A549 treated with Hydrocortisone at 1 μM for 4 hours (cell line): ENCODE results near the gene GAGE12C. TPM values are rescaled to one million over a fixed set of nuclear protein-coding genes. Genes with fewer than 3 reads are reported as not detected.

Experiments
- total RNA-seq: library from RNA; stranded (reverse); fragments of 200-300 nt; extraction: Qiagen RNA extraction; gene quantifications from 5 replicates; pipeline ENCODE4 v1.2.3, GENCODE V29; 2022

The GAGE12C gene, protein sequence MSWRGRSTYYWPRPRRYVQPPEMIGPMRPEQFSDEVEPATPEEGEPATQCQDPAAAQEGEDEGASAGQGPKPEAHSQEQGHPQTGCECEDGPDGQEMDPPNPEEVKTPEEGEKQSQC
- total RNA-seq: not detected in 5 replicates

DNA sequence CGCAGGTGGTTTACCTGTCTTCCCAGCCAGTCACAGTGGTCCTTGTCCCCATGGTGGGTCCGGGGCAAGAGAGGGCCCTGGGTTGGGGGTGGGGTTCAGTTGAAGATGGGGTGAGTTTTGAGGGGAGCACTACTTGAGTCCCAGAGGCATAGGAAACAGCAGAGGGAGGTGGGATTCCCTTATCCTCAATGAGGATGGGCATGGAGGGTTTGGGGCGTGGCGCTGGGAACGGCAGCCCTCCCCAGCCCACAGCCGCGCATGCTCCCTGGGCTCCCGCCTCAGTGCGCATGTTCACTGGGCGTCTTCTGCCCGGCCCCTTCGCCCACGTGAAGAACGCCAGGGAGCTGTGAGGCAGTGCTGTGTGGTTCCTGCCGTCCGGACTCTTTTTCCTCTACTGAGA, at the start of gene GAGE12C:
Gene GAGE12C (plus strand): TSS at position 301 of the 400 bp plus-strand sequence. CDS start 1,155 bp downstream, outside the sequence.

DNA sequence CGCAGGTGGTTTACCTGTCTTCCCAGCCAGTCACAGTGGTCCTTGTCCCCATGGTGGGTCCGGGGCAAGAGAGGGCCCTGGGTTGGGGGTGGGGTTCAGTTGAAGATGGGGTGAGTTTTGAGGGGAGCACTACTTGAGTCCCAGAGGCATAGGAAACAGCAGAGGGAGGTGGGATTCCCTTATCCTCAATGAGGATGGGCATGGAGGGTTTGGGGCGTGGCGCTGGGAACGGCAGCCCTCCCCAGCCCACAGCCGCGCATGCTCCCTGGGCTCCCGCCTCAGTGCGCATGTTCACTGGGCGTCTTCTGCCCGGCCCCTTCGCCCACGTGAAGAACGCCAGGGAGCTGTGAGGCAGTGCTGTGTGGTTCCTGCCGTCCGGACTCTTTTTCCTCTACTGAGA, 9.5 kb downstream of the GAGE12C start, which contains the start of gene GAGE12D:
Gene GAGE12D (plus strand): TSS at position 301 of the 400 bp plus-strand sequence. CDS start 1,155 bp downstream, outside the sequence.

DNA sequence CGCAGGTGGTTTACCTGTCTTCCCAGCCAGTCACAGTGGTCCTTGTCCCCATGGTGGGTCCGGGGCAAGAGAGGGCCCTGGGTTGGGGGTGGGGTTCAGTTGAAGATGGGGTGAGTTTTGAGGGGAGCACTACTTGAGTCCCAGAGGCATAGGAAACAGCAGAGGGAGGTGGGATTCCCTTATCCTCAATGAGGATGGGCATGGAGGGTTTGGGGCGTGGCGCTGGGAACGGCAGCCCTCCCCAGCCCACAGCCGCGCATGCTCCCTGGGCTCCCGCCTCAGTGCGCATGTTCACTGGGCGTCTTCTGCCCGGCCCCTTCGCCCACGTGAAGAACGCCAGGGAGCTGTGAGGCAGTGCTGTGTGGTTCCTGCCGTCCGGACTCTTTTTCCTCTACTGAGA, 19.0 kb downstream of the GAGE12C start, which contains the start of gene GAGE12E:
Gene GAGE12E (plus strand): TSS at position 301 of the 400 bp plus-strand sequence. CDS start 1,155 bp downstream, outside the sequence.

DNA sequence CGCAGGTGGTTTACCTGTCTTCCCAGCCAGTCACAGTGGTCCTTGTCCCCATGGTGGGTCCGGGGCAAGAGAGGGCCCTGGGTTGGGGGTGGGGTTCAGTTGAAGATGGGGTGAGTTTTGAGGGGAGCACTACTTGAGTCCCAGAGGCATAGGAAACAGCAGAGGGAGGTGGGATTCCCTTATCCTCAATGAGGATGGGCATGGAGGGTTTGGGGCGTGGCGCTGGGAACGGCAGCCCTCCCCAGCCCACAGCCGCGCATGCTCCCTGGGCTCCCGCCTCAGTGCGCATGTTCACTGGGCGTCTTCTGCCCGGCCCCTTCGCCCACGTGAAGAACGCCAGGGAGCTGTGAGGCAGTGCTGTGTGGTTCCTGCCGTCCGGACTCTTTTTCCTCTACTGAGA, 28.6 kb downstream of the GAGE12C start, which contains the start of gene GAGE12F:
Gene GAGE12F (plus strand): TSS at position 301 of the 400 bp plus-strand sequence. CDS start 1,155 bp downstream, outside the sequence.

DNA sequence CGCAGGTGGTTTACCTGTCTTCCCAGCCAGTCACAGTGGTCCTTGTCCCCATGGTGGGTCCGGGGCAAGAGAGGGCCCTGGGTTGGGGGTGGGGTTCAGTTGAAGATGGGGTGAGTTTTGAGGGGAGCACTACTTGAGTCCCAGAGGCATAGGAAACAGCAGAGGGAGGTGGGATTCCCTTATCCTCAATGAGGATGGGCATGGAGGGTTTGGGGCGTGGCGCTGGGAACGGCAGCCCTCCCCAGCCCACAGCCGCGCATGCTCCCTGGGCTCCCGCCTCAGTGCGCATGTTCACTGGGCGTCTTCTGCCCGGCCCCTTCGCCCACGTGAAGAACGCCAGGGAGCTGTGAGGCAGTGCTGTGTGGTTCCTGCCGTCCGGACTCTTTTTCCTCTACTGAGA, 38.1 kb downstream of the GAGE12C start, which contains the start of gene GAGE12G:
Gene GAGE12G (plus strand): TSS at position 301 of the 400 bp plus-strand sequence. CDS start 1,155 bp downstream, outside the sequence.

DNA sequence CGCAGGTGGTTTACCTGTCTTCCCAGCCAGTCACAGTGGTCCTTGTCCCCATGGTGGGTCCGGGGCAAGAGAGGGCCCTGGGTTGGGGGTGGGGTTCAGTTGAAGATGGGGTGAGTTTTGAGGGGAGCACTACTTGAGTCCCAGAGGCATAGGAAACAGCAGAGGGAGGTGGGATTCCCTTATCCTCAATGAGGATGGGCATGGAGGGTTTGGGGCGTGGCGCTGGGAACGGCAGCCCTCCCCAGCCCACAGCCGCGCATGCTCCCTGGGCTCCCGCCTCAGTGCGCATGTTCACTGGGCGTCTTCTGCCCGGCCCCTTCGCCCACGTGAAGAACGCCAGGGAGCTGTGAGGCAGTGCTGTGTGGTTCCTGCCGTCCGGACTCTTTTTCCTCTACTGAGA, 47.7 kb downstream of the GAGE12C start, which contains the start of gene GAGE12H:
Gene GAGE12H (plus strand): TSS at position 301 of the 400 bp plus-strand sequence. CDS start 1,155 bp downstream, outside the sequence.

Other genes with a start within 250 kb of the GAGE12C start
- gene GAGE10, start 228.5 kb upstream of the GAGE12C start, total RNA-seq: not detected in 5 replicates
- gene GAGE12J, start 210.1 kb upstream of the GAGE12C start, total RNA-seq: not detected in 5 replicates
- not detected in 5 replicates for gene GAGE13, start 200.6 kb upstream of the GAGE12C start, total RNA-seq
- gene GAGE12D, start 9.6 kb downstream of the GAGE12C start, total RNA-seq: not detected in 5 replicates
- gene GAGE12E, start 19.1 kb downstream of the GAGE12C start, total RNA-seq: not detected in 5 replicates
- not detected in 5 replicates for gene GAGE12F, start 28.7 kb downstream of the GAGE12C start, total RNA-seq
- gene GAGE12G, start 38.2 kb downstream of the GAGE12C start, total RNA-seq: not detected in 5 replicates
- not detected in 5 replicates for gene GAGE12H, start 47.8 kb downstream of the GAGE12C start, total RNA-seq
- not detected in 5 replicates for gene GAGE2A, start 57.3 kb downstream of the GAGE12C start, total RNA-seq
- not detected in 5 replicates for gene GAGE1, start 66.8 kb downstream of the GAGE12C start, total RNA-seq
- 0.29 TPM in 1 of 5 replicates, not detected in the others for gene PAGE1, start 163.8 kb downstream of the GAGE12C start, total RNA-seq